Natural killer cell (primary cell): ENCODE measurements around the gene DAB2IP. TPM values are rescaled to one million over a fixed set of nuclear protein-coding genes. Genes with fewer than 3 reads are reported as not detected.

Experiments used
- ATAC-seq, 3 donors: fragments of 150-1000 bp in 2 of 3; fragments of 200-7000 bp in 1 of 3; cut with Tn5 transposase; 1 replicate in 1 of 3; 2 replicates in 2 of 3; pipeline ENCODE4 v1.10.0; 2021; ENCODE audit warnings: mild to moderate bottlenecking in 2 of 3, moderate library complexity in 2 of 3
- DNase-seq, 2 donors: peaks; one replicate each; pipeline versions ENCODE4 v3.0.0 to v3.0.0-alpha.2; 2013 to 2021; ENCODE audit warnings: mixed read lengths in 1 of 2
- H3K27ac ChIP-seq: one replicate; pipeline ENCODE4 v1.5.1; 2013; ENCODE audit warnings: mild to moderate bottlenecking, low read length
- H3K27me3 ChIP-seq: one replicate; pipeline ENCODE4 v1.6.1; 2013; ENCODE audit warnings: low read length; ENCODE audit not compliant: control insufficient read depth, insufficient read depth
- H3K36me3 ChIP-seq: one replicate; pipeline ENCODE4 v1.6.1; 2013; ENCODE audit warnings: low read length; ENCODE audit not compliant: control insufficient read depth, insufficient read depth
- H3K4me1 ChIP-seq: one replicate; pipeline ENCODE4 v1.6.1; 2013; ENCODE audit warnings: low read length; ENCODE audit not compliant: control insufficient read depth, insufficient read depth
- H3K4me3 ChIP-seq: one replicate; pipeline ENCODE4 v1.5.1; 2013; ENCODE audit warnings: low read length
- H3K9me3 ChIP-seq: one replicate; pipeline ENCODE4 v1.6.1; 2013; ENCODE audit warnings: low read length; ENCODE audit not compliant: control insufficient read depth, insufficient read depth
- H3K27ac Mint-ChIP-seq, 2 donors: one replicate each; pipeline ENCODE4 v1.8.0; 2022; ENCODE audit warnings: mild to moderate bottlenecking in 2 of 2, mixed read lengths in 2 of 2, moderate library complexity in 1 of 2
- H3K27me3 Mint-ChIP-seq, 2 donors: one replicate each; pipeline ENCODE4 v1.8.0; 2022; ENCODE audit warnings: low read depth in 2 of 2, mixed read lengths in 2 of 2
- H3K36me3 Mint-ChIP-seq: one replicate; pipeline ENCODE4 v1.8.0; 2022; ENCODE audit warnings: mixed read lengths
- H3K4me1 Mint-ChIP-seq, 2 donors: one replicate each; pipeline ENCODE4 v1.8.0; 2022; ENCODE audit warnings: mixed read lengths in 2 of 2
- H3K4me3 Mint-ChIP-seq: one replicate; pipeline ENCODE4 v1.8.0; 2022; ENCODE audit warnings: mild to moderate bottlenecking, moderate library complexity, mixed read lengths
- H3K9me3 Mint-ChIP-seq, 2 donors: one replicate each; pipeline ENCODE4 v1.8.0; 2022; ENCODE audit warnings: mixed read lengths in 2 of 2
- WGBS: methylation state at CpG from one replicate; pipeline ENCODE4 v1.1.7; 2013; ENCODE audit warnings: missing lambda C conversion rate; ENCODE audit not compliant: insufficient coverage; 5-methylcytosine and 5-hydroxymethylcytosine counted together
- intact Hi-C: fragments of 100-400 bp; cut with micrococcal nuclease; formaldehyde crosslinking; loops from one replicate; pipeline ENCODE4 v1.14.2; 2022
- total RNA-seq, 4 donors: library from RNA; stranded (reverse); fragments of 120-200 nt in 1 of 4; gene quantifications; one replicate each; pipeline versions ENCODE4 v1.2.3 to v1.2.4, GENCODE V29; 2013 to 2022
- TF ChIP-seq, protein P1 (sequence below): fragments of 200-600 bp; IDR thresholded peaks from one replicate; pipeline ENCODE4 v1.8.0; 2022; ENCODE audit warnings: antibody characterized with exemption

The DAB2IP gene
- total RNA-seq, 3 donors from 2014 or later (not counting 1 experiment from before 2014, with no cell fraction given): 0.19 to 2.5 TPM; not detected in 1

DNA sequence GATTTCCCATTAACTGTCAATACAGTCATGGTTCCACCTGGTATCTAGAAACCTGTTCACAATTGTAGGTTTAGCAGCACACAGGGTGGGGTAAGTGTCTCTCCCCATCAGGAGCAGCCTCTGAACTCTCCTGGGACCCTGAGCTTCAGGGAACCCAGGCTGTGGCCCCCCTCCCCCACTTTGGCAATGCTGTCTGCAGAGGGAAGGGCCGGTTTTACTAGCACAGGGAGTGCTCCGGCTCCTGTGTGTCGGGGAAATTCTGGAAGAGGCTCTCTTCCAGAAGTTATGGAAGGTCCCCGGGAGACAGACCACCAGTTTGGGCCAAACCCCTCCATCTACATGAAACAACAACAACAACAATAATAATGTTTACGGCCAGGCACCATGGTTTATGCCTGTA lies 9.9 kb downstream of the DAB2IP start:
- Mint-ChIP-seq H3K36me3 (no peaks in the 10 kb centered on the region), H3K27me3 (peaks cover 26 to 58% of the 10 kb centered on the region in 2 donors), H3K4me3 (no peak overlapping the region), H3K27ac (no peak overlapping the region), H3K9me3 (no peaks in the 10 kb centered on the region), H3K4me1 (no peaks in the 10 kb centered on the region)
- TF ChIP-seq, protein P1, sequence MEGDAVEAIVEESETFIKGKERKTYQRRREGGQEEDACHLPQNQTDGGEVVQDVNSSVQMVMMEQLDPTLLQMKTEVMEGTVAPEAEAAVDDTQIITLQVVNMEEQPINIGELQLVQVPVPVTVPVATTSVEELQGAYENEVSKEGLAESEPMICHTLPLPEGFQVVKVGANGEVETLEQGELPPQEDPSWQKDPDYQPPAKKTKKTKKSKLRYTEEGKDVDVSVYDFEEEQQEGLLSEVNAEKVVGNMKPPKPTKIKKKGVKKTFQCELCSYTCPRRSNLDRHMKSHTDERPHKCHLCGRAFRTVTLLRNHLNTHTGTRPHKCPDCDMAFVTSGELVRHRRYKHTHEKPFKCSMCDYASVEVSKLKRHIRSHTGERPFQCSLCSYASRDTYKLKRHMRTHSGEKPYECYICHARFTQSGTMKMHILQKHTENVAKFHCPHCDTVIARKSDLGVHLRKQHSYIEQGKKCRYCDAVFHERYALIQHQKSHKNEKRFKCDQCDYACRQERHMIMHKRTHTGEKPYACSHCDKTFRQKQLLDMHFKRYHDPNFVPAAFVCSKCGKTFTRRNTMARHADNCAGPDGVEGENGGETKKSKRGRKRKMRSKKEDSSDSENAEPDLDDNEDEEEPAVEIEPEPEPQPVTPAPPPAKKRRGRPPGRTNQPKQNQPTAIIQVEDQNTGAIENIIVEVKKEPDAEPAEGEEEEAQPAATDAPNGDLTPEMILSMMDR: no peak
- Histone ChIP-seq H3K27ac (no peak overlapping the region), H3K9me3 (no peaks in the 10 kb centered on the region), H3K4me1 (no peaks in the 10 kb centered on the region), H3K4me3 (no peak overlapping the region), H3K36me3 (no peaks in the 10 kb centered on the region), H3K27me3 (peaks cover 4% of the 10 kb centered on the region)
- ATAC-seq: no peak
- intact Hi-C loops: no loop called here
- no peak for DNase-seq
- WGBS: 93% methylated on average over 5 of the region's 5 CpGs

DNA sequence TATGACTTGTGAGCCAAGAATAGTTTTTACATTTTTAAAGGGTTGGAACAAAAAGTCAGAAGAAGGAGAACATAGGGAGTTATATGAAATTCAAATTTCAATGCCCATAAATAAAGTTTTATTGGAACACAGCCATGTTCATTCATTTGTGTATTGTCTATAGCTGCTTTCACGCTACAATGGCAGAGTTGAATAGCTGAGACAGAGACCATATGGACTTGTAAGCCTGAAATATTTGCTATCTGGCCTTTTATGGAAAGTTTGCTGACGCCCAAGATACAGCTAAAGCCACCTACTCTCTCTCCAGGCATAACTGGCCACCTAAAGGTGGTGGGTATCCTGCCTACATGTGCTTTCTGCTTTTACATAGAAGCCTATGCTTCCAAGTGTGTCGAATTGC lies 10.9 kb downstream of the DAB2IP start:
- Mint-ChIP-seq H3K9me3 (no peaks in the 10 kb centered on the region), H3K4me3 (no peak overlapping the region), H3K27me3 (peaks cover 24 to 56% of the 10 kb centered on the region in 2 donors), H3K27ac (no peak overlapping the region), H3K4me1 (no peaks in the 10 kb centered on the region), H3K36me3 (no peaks in the 10 kb centered on the region)
- intact Hi-C loops: no loop called here
- 79% methylated on average over 3 of the region's 3 CpGs for WGBS
- Histone ChIP-seq H3K27me3 (peaks cover 4% of the 10 kb centered on the region), H3K9me3 (no peaks in the 10 kb centered on the region), H3K36me3 (no peaks in the 10 kb centered on the region), H3K27ac (no peak overlapping the region), H3K4me1 (no peaks in the 10 kb centered on the region), H3K4me3 (no peak overlapping the region)
- DNase-seq: no peak
- TF ChIP-seq, protein P1: no peak
- no peak for ATAC-seq

- TF ChIP-seq, protein P1: no peak
- Mint-ChIP-seq H3K27ac (no peak overlapping the region), H3K4me3 (no peak overlapping the region), H3K36me3 (no peaks in the 10 kb centered on the region), H3K9me3 (no peaks in the 10 kb centered on the region), H3K27me3 (peaks cover 24 to 51% of the 10 kb centered on the region in 2 donors), H3K4me1 (no peaks in the 10 kb centered on the region)
- Histone ChIP-seq H3K27ac (no peak overlapping the region), H3K36me3 (no peaks in the 10 kb centered on the region), H3K9me3 (no peaks in the 10 kb centered on the region), H3K4me1 (no peaks in the 10 kb centered on the region), H3K4me3 (no peak overlapping the region), H3K27me3 (peaks cover 4% of the 10 kb centered on the region)
- DNase-seq (no peak), ATAC-seq (no peak)
- WGBS: 81% methylated on average over 11 of the region's 11 CpGs
- intact Hi-C loops: no loop called here
Observed at GRCh38 chr9:121662891-121663580, 11.6 kb downstream of the DAB2IP start.

GRCh38 chr9:121663591-121663990 lies 12.2 kb downstream of the DAB2IP start:
- no peak for ATAC-seq
- 82% methylated on average over 7 of the region's 7 CpGs for WGBS

More at GRCh38 chr9:121663591-121663990, 12.2 kb downstream of the DAB2IP start:
- H3K27ac ChIP-seq: no peak overlapping the region
- Mint-ChIP-seq H3K4me3 (no peak overlapping the region), H3K27me3 (peaks cover 24 to 51% of the 10 kb centered on the region in 2 donors), H3K36me3 (no peaks in the 10 kb centered on the region), H3K4me1 (no peaks in the 10 kb centered on the region), H3K27ac (no peak overlapping the region), H3K9me3 (no peaks in the 10 kb centered on the region)
- peaks cover 4% of the 10 kb centered on the region for H3K27me3 ChIP-seq
- intact Hi-C loops: no loop called here
- no peaks in the 10 kb centered on the region for H3K9me3 ChIP-seq
- TF ChIP-seq, protein P1: no peak
- H3K4me1 ChIP-seq: no peaks in the 10 kb centered on the region
- H3K4me3 ChIP-seq: no peak overlapping the region
- DNase-seq: no peak
- H3K36me3 ChIP-seq: no peaks in the 10 kb centered on the region
